EH (cell line): ENCODE results near the gene GNG2.

Experiments used
- DNase-seq: peaks from one replicate; pipeline ENCODE4 v3.0.0-alpha.2; 2015; ENCODE audit warnings: low read depth

The GNG2 gene

DNA sequence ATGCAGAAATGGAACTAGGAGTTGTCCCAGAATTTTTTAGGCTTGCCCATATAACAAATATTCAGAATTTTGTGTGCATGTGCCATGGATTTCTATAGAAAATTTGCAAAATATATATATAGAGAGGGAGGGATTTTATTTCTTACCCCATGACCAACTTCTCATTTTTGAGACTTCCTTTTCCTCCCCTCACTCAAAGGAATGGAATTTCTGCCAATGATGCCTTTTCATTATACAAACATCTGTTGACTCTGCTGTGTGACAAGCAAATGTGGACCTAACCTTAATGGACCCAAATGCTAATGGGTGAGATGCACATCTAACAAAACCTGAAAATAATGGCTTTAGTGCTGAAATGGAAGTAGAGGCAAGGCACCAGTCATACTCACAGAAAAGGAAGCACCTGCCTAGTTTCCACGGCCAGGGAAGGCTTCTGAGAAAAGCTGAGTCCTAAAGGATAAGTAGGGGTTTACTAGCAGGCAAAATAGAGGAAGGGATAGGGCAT, 3.6 kb upstream of the GNG2 start:
- no peak for DNase-seq

DNA sequence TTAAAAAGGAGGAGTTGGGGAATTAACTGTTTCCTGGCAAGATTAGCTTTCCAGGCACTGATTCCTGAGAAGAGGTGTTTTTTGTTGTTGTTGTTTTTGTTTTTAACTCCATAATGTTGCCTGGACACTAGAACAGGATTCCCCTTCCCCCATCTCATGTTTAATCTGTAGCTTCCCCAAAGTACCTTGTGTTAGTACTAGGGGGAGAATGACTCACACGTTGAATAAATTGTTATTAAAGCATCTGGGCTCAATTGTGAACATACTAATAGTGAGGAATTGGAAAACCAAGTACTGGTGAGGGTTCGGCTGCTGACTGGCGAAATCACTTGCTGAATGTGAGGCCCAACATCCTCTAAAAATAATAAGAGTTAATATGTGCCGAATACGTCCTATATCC, 1.3 kb upstream of the GNG2 start:
- no peak for DNase-seq

- DNase-seq: peak; percentile 34
Observed at GRCh38 chr14:51860825-51861499, 550 bp downstream of the GNG2 start.

- peak; percentile 18 for DNase-seq
Observed at GRCh38 chr14:51862176-51862796, 1.9 kb downstream of the GNG2 start.

- DNase-seq: no peak
Observed at GRCh38 chr14:51862860-51863259, 2.4 kb downstream of the GNG2 start.

DNA sequence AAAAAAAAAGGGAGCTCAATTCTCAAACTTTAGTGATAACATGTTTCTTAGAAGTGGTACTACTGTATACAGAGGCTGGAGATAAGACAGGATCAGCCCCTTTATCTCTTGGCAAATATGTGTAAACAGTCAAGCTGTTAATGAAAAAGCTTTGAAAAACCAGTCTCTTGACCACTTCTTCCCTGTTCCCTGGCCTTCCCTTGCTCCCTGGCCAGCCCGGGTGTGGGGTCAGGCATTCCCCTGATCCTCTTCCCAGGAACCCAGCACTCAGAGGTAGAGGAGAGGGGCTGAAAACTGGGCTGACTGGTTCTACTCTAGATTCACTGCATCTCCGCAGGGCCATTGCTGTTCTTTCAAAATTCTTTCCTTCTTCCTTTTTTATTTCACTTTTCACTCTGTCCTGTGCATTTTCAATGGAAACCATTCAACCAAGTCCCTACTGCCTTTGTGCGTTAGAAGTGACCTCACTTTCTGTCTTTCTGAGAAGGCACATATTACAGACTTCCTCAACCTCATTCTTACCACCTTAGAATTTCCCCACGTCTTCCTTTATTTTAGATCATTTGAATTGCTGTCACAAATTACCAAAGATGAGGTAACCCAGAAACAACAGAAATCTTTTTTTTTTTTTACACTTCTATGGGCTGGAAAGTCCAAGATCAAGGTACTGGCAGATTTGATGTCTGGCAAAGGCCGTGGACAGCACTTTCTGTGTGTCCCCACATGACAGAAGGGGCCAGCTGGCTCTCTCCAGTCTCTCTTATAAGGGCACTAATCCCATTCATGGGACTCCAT, 5.7 kb downstream of the GNG2 start:
- no peak for DNase-seq

GRCh38 chr14:51867741-51868140, 7.3 kb downstream of the GNG2 start:
- DNase-seq: peak; percentile 64

GRCh38 chr14:51868405-51868804, 8.0 kb downstream of the GNG2 start:
- no peak for DNase-seq

- no peak for DNase-seq
Observed at GRCh38 chr14:51869411-51870100, 9.1 kb downstream of the GNG2 start.

DNA sequence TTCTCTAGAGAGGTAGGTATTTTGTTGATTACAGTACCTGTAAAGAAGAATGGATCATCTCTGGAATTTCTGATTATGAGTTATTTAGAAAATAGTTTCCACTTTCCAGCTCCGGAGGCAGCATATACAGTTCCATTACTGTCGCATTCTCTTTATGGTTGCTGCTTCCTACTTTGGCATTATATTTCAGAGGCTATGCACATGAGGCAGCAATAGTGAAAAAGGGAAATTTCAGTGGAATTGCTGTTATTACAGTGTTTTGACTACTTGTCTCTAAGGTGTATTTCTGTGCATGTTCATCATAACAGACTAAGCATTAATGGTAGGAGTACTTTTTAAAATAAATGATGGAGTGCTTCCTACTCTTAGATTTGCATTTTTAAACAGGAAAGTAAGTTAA, 10.2 kb downstream of the GNG2 start:
- no peak for DNase-seq

DNA sequence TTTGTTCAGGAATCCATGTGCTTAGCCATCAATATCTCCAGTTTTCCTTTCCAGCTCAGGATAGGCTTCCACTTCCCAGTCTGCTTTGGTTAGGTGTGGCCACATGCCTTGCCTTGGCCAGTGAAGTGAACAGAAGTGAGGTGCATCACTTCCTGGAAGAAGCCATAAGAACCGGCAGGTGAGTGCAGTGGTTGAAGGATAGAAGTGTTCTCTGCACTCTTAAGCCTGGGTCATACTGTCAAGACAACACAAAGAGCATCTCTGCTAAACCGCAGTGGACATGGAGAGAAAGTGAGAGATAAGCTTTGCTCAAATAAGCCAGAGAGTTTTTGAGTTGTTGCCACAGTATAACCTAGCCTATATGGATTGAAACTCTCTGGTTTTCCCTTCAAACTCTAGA, 11.4 kb downstream of the GNG2 start:
- DNase-seq: no peak

DNA sequence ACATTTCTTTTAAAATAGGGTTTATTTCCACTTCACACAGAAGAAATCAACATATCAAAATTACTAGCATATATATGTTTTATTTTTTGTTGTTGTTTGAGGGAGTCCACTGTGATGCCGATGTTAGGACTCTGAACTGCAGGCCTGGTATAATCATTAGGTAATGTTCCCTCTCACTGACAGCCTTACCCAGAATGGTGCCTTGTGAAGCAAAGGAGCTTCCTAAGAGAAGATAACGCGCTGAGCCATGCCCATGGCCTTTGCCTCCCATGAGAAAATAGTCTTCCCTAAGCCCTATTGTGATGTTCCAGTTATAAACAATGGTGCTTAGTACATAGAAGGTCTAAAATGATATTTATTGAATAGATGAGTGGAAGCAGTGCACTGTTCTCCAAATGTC, 12.0 kb downstream of the GNG2 start:
- DNase-seq: no peak

DNA sequence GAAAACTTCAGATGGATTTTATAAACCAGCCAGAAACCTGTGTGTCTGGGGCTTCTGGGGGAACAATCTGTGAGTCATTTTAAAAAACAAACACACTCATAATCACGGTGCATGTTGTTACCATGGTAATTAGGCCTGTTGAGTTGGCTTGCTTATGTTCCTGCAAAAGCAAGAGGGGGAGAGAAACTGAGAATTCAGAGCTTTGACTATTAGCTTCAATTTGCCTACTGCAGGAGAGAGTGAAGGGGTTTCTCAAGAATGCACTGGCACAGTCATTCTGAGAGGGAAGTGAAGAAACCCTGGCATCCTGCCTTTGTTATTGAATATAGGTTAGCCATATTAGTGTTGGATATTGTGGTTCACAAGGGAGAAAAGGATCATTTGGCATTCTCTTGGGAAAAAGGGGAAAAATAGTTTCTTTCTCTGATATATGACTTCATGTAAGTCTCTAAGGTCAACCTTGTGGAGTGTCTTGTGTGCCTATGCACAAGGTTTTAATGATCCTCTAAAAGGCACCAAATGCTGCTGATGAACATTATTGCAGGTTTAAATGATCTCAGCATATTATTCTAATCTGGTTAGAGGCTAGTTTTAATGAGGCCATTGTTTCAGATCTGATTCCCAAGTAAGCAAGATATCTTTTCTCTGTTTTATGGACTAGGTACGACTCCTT, 12.9 kb downstream of the GNG2 start:
- peak; percentile 94 for DNase-seq

- no peak for DNase-seq
Observed at GRCh38 chr14:51877810-51878209, 17.4 kb downstream of the GNG2 start.

- DNase-seq: no peak
Observed at GRCh38 chr14:51879170-51879569, 18.8 kb downstream of the GNG2 start.

- peak; percentile 67 for DNase-seq
Observed at GRCh38 chr14:51880835-51881580, 20.6 kb downstream of the GNG2 start.

DNA sequence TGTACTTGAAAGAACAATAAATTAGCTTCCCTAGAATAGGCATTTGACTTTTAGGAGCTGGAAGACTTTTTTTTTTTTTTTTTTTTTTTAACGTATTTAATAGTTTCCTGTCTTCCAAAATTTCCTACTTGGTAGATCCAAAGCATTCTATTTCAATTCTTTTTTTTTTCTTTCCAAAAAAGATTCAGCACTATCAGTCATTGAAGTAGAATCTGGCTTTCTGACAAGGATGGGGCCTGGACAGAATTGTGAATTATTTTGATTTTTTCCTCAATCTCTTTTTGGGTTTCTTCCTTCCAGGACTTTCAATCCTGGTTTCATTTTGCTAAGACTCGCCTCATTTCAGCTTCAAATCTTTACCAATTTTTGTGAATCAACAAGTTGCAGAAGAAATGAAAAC, 21.2 kb downstream of the GNG2 start:
- DNase-seq: no peak

GRCh38 chr14:51883232-51883631, 22.8 kb downstream of the GNG2 start:
- no peak for DNase-seq

GRCh38 chr14:51884086-51884927, 23.9 kb downstream of the GNG2 start:
- DNase-seq: peak; percentile 84

- DNase-seq: no peak
Observed at GRCh38 chr14:51889851-51890250, 29.4 kb downstream of the GNG2 start.
